PC-3 (cell line): ENCODE results near the gene PIGU. TPM values are rescaled to one million over a fixed set of nuclear protein-coding genes. Genes with fewer than 3 reads are reported as not detected.

Source experiments
- ATAC-seq: fragments of 200-7000 bp; cut with Tn5 transposase; 2 replicates; pipeline ENCODE4 v1.9.1; 2020; ENCODE audit warnings: mild to moderate bottlenecking, moderate library complexity
- BruUV-seq: library from RNA; stranded (reverse); fragments of 400-500 nt; replicated peaks from 2 replicates; lab custom pipeline; 2021; lab: Mats Ljungman, UMichigan
- CTCF ChIA-PET: fragments of 300-600 bp; sonication (Branson Sonifier 250); formaldehyde crosslinking; loops from one replicate; lab custom pipeline; 2022; ENCODE audit warnings: antibody characterized with exemption; lab: Charles Lee
- POLR2A ChIA-PET: fragments of 300-600 bp; sonication (Branson Sonifier 250); formaldehyde crosslinking; loops from one replicate; lab custom pipeline; 2022; ENCODE audit warnings: antibody characterized with exemption; ENCODE audit not compliant: unreplicated experiment; lab: Charles Lee
- DNase-seq: peaks from one replicate; pipeline ENCODE4 v3.0.0-alpha.2; 2015
- H2AFZ ChIP-seq: fragments of 300-600 bp; sonication (generic); 2 replicates; pipeline ENCODE4 v1.6.0; 2016; ENCODE audit warnings: antibody characterized with exemption, low read length
- H3F3A ChIP-seq: fragments of 300-600 bp; sonication (generic); one replicate; pipeline ENCODE4 v1.6.0; 2017; ENCODE audit warnings: antibody characterized with exemption, low read length, control low read depth, mild to moderate bottlenecking; ENCODE audit not compliant: unreplicated experiment
- H3K27ac ChIP-seq: fragments of 300-600 bp; sonication (generic); 2 replicates; pipeline ENCODE4 v1.5.1; 2016; ENCODE audit warnings: mild to moderate bottlenecking, low read length
- H3K27me3 ChIP-seq: fragments of 300-600 bp; sonication (generic); 2 replicates; pipeline ENCODE4 v1.6.1; 2016; ENCODE audit warnings: low read length, mixed read lengths
- H3K36me3 ChIP-seq: fragments of 300-600 bp; sonication (generic); 2 replicates; pipeline ENCODE4 v1.6.1; 2016; ENCODE audit warnings: low read depth, mixed run types, low read length, mixed read lengths
- H3K4me1 ChIP-seq: fragments of 300-600 bp; sonication (generic); 2 replicates; pipeline ENCODE4 v1.5.1; 2016; ENCODE audit warnings: low read length; ENCODE audit not compliant: insufficient read depth
- H3K4me2 ChIP-seq: fragments of 300-600 bp; sonication (generic); 2 replicates; pipeline ENCODE4 v1.6.0; 2016; ENCODE audit warnings: low read length
- H3K4me3 ChIP-seq: fragments of 300-600 bp; sonication (generic); 2 replicates; pipeline ENCODE4 v1.5.1; 2016; ENCODE audit warnings: mild to moderate bottlenecking, low read length, mixed read lengths
- H3K79me2 ChIP-seq: fragments of 300-600 bp; sonication (generic); 2 replicates; pipeline ENCODE4 v1.6.1; 2017; ENCODE audit warnings: low read length, mixed read lengths
- H3K9ac ChIP-seq: fragments of 300-600 bp; sonication (generic); 2 replicates; pipeline ENCODE4 v1.6.0; 2016; ENCODE audit warnings: mild to moderate bottlenecking, low read length
- H3K9me2 ChIP-seq: fragments of 300-600 bp; sonication (generic); replicated peaks from 2 replicates; pipeline ENCODE4 v1.6.1; 2016; ENCODE audit warnings: mixed run types, low read length, mixed read lengths
- H3K9me3 ChIP-seq: fragments of 300-600 bp; sonication (generic); 2 replicates; pipeline ENCODE4 v1.6.1; 2016; ENCODE audit warnings: low read length, mixed read lengths
- H4K20me1 ChIP-seq: fragments of 300-600 bp; sonication (generic); 2 replicates; pipeline ENCODE4 v1.6.1; 2016; ENCODE audit warnings: low read length, mixed read lengths
- CTCF ChIP-seq: fragments of 300-600 bp; sonication (generic); conservative IDR thresholded peaks from 2 replicates; pipeline ENCODE4 v1.5.1; 2017; ENCODE audit warnings: antibody characterized with exemption, low read depth, mild to moderate bottlenecking, low read length
- EZH2 ChIP-seq: fragments of 300-600 bp; sonication (generic); IDR thresholded peaks from one replicate; pipeline ENCODE4 v1.6.1; 2017; ENCODE audit warnings: antibody characterized with exemption, mild to moderate bottlenecking, low read length; ENCODE audit not compliant: unreplicated experiment
- EZH2phosphoT487 ChIP-seq: fragments of 300-600 bp; sonication (generic); IDR thresholded peaks from 2 replicates; pipeline ENCODE4 v1.6.1; 2018; ENCODE audit warnings: mild to moderate bottlenecking, antibody characterized with exemption, low read length, borderline replicate concordance
- intact Hi-C: fragments of 100-400 bp; cut with micrococcal nuclease; formaldehyde crosslinking; loops from 2 replicates; pipeline ENCODE4 v1.9.0; 2023
- total RNA-seq: library from RNA; depleted of rRNA; stranded (reverse); fragments of >200 nt; gene quantifications from 2 replicates; pipeline ENCODE4 v1.2.3, GENCODE V29; 2014

Gene PIGU
- total RNA-seq, 1 experiment from 2014 or later = 24.5 TPM

- no peaks in the 10 kb centered on the region for H3F3A ChIP-seq
- POLR2A ChIA-PET = no interaction called here
Observed at GRCh38 chr20:34634392-34634791, 42.5 kb downstream of the PIGU start.

GRCh38 chr20:34632870-34633452 lies 43.9 kb downstream of the PIGU start:
- Histone ChIP-seq H3K27ac (no peak overlapping the region), H3K9me3 (no peaks in the 10 kb centered on the region), H3K9ac (no peak overlapping the region), H3K9me2 (no peaks in the 10 kb centered on the region), H3K4me1 (peaks cover 4% of the 10 kb centered on the region), H4K20me1 (no peaks in the 10 kb centered on the region), H3K79me2 (no peaks in the 10 kb centered on the region), H3K27me3 (no peaks in the 10 kb centered on the region), H3K4me2 (no peak overlapping the region), H3K36me3 (peaks cover 12% of the 10 kb centered on the region; the same call in 1 of the 2 replicates), H3K4me3 (no peak overlapping the region), H2AFZ (no peak overlapping the region), H3F3A (no peaks in the 10 kb centered on the region)
- intact Hi-C loops = no loop called here
- DNase-seq (no peak), ATAC-seq (no peak)
- CTCF ChIA-PET = no interaction called here
- TF ChIP-seq EZH2 = no peak
- no peak for TF ChIP-seq CTCF
- POLR2A ChIA-PET = no interaction called here
- BruUV-seq = no TSS peak

More at GRCh38 chr20:34634392-34634791, 42.5 kb downstream of the PIGU start:
- Histone ChIP-seq H3K9me3 (no peaks in the 10 kb centered on the region), H3K79me2 (no peaks in the 10 kb centered on the region), H3K9me2 (no peaks in the 10 kb centered on the region), H3K27me3 (no peaks in the 10 kb centered on the region), H4K20me1 (no peaks in the 10 kb centered on the region), H3K4me1 (no peaks in the 10 kb centered on the region), H3K9ac (no peak overlapping the region), H3K27ac (no peak overlapping the region), H3K36me3 (peaks cover 12% of the 10 kb centered on the region; the same call in 1 of the 2 replicates), H2AFZ (no peak overlapping the region), H3K4me3 (no peak overlapping the region), H3K4me2 (no peak overlapping the region)
- no peak for TF ChIP-seq EZH2phosphoT487
- no peak for TF ChIP-seq CTCF
- no peak for TF ChIP-seq EZH2
- intact Hi-C loops = no loop called here
- CTCF ChIA-PET = no interaction called here
- DNase-seq = no peak
- ATAC-seq = no peak
- no TSS peak for BruUV-seq

- Histone ChIP-seq H3K4me3 (no peak overlapping the region), H2AFZ (no peak overlapping the region), H3F3A (peaks cover 3% of the 10 kb centered on the region), H3K4me1 (peaks cover 16% of the 10 kb centered on the region), H3K9me3 (no peaks in the 10 kb centered on the region), H3K9ac (no peak overlapping the region), H3K4me2 (no peak overlapping the region), H3K27ac (no peak overlapping the region), H3K9me2 (no peaks in the 10 kb centered on the region), H3K79me2 (no peaks in the 10 kb centered on the region), H3K27me3 (no peaks in the 10 kb centered on the region), H4K20me1 (no peaks in the 10 kb centered on the region), H3K36me3 (no peaks in the 10 kb centered on the region; the same call in 1 of the 2 replicates)
- no peak for TF ChIP-seq EZH2phosphoT487
- no peak for TF ChIP-seq CTCF
- TF ChIP-seq EZH2 = no peak
- intact Hi-C loops = loop anchor here (5.0 kb wide), 1 partner anchor 62 kb away; no protein-coding TSS in a partner anchor
- DNase-seq (no peak), ATAC-seq (no peak)
- CTCF ChIA-PET = no interaction called here
- POLR2A ChIA-PET = interaction anchor here (0.6 kb wide), 1 partner anchor 74 kb away, joined by 4 read pairs; the partner anchor contains the start of gene TP53INP2
- BruUV-seq = no TSS peak
Observed at GRCh38 chr20:34629904-34630303, 47.0 kb downstream of the PIGU start.
